Mucosa of gallbladder (tissue), 1 donor: ENCODE results near the gene PAQR3. TPM values are rescaled to one million over a fixed set of nuclear protein-coding genes. Genes with fewer than 3 reads are reported as not detected.
A peak's percentile ranks its signal among the peaks of the same experiment; 100 is the strongest.

Experiments used
- DNase-seq: peaks from one replicate; pipeline ENCODE4 v3.0.0-alpha.2; 2020; ENCODE audit warnings: low spot score
- total RNA-seq: library from RNA; stranded (reverse); gene quantifications from one replicate; pipeline ENCODE4 v1.2.1, GENCODE V29; 2021
- donor health status: DM: no; HTN: no; CAD: no.

PAQR3 gene
- 18.9 TPM for total RNA-seq

GRCh38 chr4:78938868-78939666 lies at the start of gene PAQR3:
Gene PAQR3, minus strand, starts transcription at chr4:78939438. Its CDS starts 214 bp downstream, at chr4:78939224.
- DNase-seq, result peak; percentile 80

GRCh38 chr4:78987683-78988082 lies 48.4 kb upstream of the PAQR3 start:
- no peak for DNase-seq

GRCh38 chr4:78984593-78984992 lies 45.4 kb upstream of the PAQR3 start:
- no peak for DNase-seq

- DNase-seq, result no peak
Measured at GRCh38 chr4:78975865-78976264, 36.6 kb upstream of the PAQR3 start.

- no peak for DNase-seq
Measured at GRCh38 chr4:78971776-78972175, 32.5 kb upstream of the PAQR3 start.

GRCh38 chr4:78971326-78971725 lies 32.1 kb upstream of the PAQR3 start:
- no peak for DNase-seq

DNA sequence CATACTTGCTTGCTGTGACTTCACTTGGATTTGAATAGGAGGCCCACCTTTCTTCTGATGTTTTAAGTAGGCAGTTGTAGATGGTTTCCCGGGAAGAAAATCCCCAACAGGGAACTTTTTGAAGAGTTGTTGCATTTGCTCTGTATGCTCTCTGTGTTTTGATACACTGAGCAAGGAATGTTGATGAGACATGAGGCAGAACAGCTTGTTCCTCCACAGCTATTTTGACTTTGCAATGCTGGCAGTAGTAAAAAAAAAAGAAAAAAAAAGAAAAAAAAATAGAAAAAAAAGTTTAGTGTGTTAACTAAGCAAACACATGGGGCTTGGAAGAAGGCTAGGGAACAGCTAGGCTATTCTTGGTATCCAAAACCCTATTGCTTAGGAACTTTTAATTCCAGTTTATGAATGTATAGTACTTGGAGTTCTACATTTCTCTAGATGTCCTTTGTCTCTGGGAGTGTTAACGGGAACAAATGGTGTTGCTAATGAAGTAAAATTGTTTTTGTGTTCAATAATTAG lies 23.4 kb upstream of the PAQR3 start:
- DNase-seq, result no peak

DNA sequence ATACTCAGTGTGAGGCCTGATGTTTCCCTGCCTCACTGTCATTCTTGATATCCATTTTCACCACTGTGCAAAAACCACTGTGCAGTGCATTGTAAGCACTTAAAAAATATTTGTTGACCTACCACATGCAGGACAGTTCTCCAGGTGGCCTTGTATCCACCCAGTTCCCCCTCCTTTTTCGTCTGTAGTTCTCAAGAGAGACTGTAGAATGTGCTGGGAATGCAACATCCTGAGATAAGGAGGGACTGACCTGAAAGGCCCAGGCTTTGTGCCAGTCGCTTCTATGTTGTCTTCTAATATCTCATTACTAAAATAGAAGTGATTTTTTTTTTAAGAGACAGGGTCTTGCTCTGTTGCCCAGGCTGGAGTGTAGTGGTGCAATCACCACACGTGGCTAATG lies 21.7 kb upstream of the PAQR3 start:
- DNase-seq, result no peak

- DNase-seq, result no peak
Measured at GRCh38 chr4:78956975-78957374, 17.7 kb upstream of the PAQR3 start.

DNA sequence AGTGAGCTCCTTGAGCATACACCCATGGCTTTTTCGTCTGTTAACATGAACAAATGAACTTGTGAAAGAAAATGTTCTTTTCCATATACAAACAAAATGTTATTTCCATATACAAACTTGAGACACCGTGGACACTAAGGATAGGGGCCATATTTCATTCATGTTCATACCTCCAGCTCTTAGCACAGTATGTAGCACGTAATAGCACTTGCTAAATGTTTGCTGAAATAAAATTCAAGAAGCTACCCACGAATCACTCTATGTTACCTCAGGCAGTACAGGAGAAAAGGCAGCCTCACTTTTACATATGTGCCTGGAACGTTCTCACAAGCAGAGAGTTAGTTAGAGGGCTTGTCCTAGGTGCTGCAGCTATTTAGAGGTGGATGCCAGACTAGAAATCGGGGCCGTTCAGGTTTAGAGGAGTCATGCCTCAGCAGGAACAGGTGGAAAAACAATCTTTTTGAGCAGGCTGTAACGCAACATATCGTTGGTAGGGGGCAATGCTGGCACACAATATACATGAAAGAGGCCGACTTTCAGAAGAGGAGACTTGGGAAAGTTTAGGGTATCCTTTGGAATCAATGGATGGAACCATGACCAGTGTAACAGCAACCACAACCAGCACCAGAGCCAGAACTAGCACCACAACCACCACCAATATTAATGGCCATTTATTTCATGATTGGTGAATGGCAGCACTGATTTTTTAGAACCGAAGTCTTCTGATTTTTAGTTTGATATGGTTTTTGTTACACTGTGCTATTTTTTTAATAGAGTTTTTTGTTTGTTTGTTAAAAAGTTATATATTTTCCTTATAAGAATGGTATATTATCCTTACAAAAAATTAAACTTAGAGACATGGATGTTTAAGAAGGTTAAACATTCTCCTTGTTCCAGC lies 14.8 kb upstream of the PAQR3 start:
- no peak for DNase-seq

GRCh38 chr4:78953231-78953630 lies 14.0 kb upstream of the PAQR3 start:
- DNase-seq, result no peak

GRCh38 chr4:78951862-78952472 lies 12.7 kb upstream of the PAQR3 start:
- DNase-seq, result no peak

- DNase-seq, result no peak
Measured at GRCh38 chr4:78949735-78950134, 10.5 kb upstream of the PAQR3 start.

DNA sequence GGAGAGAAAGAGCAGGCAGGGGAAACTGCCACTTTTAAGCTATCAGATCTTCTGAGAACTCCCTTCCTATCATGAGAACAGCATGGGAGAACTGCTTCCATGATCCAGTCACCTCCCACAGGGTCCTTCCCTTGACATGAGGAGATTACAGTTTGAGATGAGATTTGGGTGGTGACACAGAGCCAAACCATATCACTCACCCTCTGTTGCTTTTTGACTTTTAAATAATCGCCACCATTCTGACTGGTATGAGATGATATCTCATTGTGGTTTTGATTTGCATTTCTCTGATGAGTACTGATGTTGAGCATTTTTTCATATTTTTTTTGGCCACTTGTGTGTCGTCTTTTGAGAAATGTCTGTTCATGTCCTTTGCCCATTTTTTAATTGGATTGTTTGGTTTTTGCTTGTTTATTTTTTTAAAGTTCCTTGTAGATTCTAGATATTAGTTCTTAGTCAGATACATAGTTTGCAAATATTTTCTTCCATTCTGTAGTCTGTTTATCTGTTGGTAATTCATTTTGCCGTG lies 6.5 kb upstream of the PAQR3 start:
- DNase-seq, result no peak

DNA sequence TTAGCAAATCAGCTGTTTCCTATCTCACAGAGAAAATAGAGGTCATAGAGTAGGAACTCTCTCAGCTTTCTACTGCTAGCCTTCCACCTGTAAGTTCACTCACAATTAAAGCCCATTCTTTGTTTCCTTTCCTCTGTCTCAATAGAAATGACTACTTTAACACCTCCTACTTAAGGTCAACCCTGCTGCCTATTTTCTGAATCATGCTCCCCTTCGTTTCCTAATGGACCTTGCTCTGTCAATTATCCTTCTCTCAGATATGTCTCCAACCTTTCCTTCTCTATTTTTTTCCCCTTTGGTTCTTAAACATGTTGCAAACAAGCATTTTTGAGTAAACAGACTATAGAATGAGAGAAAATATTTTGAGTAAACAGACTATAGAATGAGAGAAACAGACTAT lies 5.1 kb upstream of the PAQR3 start:
- no peak for DNase-seq

DNA sequence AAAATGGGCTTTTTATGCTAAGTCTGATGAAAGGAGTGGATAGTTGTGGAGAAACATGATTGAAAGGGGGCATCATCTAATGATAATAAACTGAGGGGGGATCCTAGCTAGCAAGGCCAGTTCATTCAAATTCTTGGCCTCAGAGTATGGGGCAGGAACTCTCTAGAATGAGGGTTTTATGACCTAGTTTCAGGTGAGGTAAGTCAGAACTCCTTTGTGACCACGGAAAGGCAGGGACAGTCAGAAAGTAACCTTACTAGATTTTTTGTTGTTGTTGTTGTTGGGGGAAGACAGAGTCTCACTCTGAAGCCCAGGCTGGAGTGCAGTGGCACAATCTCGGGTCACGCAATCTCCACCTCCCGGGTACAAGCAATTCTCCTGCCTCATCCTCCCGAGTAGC lies 1.5 kb upstream of the PAQR3 start:
- DNase-seq, result no peak

DNA sequence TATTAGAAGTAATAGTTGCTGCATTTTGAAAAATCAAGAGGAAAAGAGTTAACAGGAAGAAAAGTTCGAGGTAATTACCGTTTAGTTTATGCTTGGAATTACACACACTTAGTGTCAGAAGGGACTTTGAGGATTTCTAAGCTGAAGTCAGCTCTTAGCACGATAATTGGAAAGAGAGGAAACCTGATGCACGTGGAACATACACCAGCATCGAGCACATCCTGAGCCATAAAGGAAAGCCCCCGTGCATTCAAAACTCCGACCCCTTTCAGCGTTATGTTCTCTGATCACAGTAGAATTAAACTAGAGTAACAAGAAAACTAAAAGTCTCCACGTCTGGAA lies 400 bp upstream of the PAQR3 start:
- no peak for DNase-seq

- DNase-seq, result no peak
Measured at GRCh38 chr4:78938474-78938867, 767 bp downstream of the PAQR3 start.

- no peak for DNase-seq
Measured at GRCh38 chr4:78937837-78938236, 1.4 kb downstream of the PAQR3 start.

DNA sequence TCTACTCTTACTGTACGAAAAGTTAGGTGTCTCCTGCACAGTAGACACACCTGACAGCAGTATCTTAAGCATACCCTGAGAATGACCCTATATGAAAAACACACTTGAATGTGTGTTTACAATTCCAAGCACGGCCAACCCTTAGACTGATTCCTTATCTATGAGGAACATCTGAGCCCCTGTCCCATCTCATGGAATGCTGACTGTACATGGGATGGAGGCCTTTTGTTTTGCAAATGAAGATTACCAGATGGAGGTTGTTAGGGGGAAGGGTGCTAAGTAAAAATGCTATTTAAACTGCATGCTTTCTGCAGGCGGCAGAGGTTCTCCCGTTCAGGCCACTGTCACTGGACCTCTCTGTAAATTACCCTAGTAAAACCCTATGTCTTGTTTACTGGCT lies 2.2 kb downstream of the PAQR3 start:
- no peak for DNase-seq

GRCh38 chr4:78930016-78930629 lies 9.1 kb downstream of the PAQR3 start:
- DNase-seq, result no peak

- no peak for DNase-seq
Measured at GRCh38 chr4:78928835-78929234, 10.4 kb downstream of the PAQR3 start.
